ENCODE results near the gene DSC1. TPM values are rescaled to one million over a fixed set of nuclear protein-coding genes. Genes with fewer than 3 reads are reported as not detected.

DSC1 gene
- total RNA-seq, 1 donor from 2014 or later = 1.6 TPM

GRCh38 chr18:31098878-31099277, 63.8 kb downstream of the DSC1 start:
- Mint-ChIP-seq H3K27me3 (no peaks in the 10 kb centered on the region), H3K4me3 (peak overlapping the region; percentile 89)
- no peak for TF ChIP-seq CTCF (conservative IDR thresholded peaks at IDR 0.05)

GRCh38 chr18:31097666-31098065, 65.0 kb downstream of the DSC1 start:
- Mint-ChIP-seq H3K9me3 (peaks cover 4% of the 10 kb centered on the region), H3K4me3 (peak overlapping the region; percentile 4)

More at GRCh38 chr18:31098878-31099277, 63.8 kb downstream of the DSC1 start:
- Mint-ChIP-seq H3K27ac (peak overlapping the region; percentile 84), H3K9me3 (peaks cover 4% of the 10 kb centered on the region), H3K36me3 (peaks cover 26% of the 10 kb centered on the region), H3K4me1 (ENCODE audit: unreplicated experiment) (peaks cover 15% of the 10 kb centered on the region)
- DNase-seq (ENCODE audit: extremely low spot score, unreplicated experiment) = no peak

GRCh38 chr18:31093880-31094279, 68.8 kb downstream of the DSC1 start:
- H3K4me3 Mint-ChIP-seq = no peak overlapping the region
- TF ChIP-seq CTCF (conservative IDR thresholded peaks at IDR 0.05) = no peak
- H3K4me1 Mint-ChIP-seq (ENCODE audit: unreplicated experiment) = peaks cover 14% of the 10 kb centered on the region
- peaks cover 4% of the 10 kb centered on the region for H3K9me3 Mint-ChIP-seq
- peak overlapping the region; percentile 33 for H3K27ac Mint-ChIP-seq
- no peak for DNase-seq (ENCODE audit: extremely low spot score, unreplicated experiment)
- no peaks in the 10 kb centered on the region for H3K27me3 Mint-ChIP-seq
- peaks cover 34% of the 10 kb centered on the region for H3K36me3 Mint-ChIP-seq

More at GRCh38 chr18:31097666-31098065, 65.0 kb downstream of the DSC1 start:
- Mint-ChIP-seq H3K36me3 (peaks cover 31% of the 10 kb centered on the region), H3K27me3 (no peaks in the 10 kb centered on the region), H3K4me1 (ENCODE audit: unreplicated experiment) (peaks cover 15% of the 10 kb centered on the region), H3K27ac (no peak overlapping the region)
- no peak for DNase-seq (ENCODE audit: extremely low spot score, unreplicated experiment)
- TF ChIP-seq CTCF (conservative IDR thresholded peaks at IDR 0.05) = no peak

- DNase-seq (ENCODE audit: extremely low spot score, unreplicated experiment) = no peak
- no peak for TF ChIP-seq CTCF (conservative IDR thresholded peaks at IDR 0.05)
- Mint-ChIP-seq H3K27me3 (no peaks in the 10 kb centered on the region), H3K4me3 (no peak overlapping the region), H3K4me1 (ENCODE audit: unreplicated experiment) (peaks cover 11% of the 10 kb centered on the region), H3K9me3 (peaks cover 4% of the 10 kb centered on the region), H3K36me3 (peaks cover 31% of the 10 kb centered on the region), H3K27ac (no peak overlapping the region)
Measured at GRCh38 chr18:31093294-31093693, 69.4 kb downstream of the DSC1 start.

GRCh38 chr18:31091350-31091749, 71.3 kb downstream of the DSC1 start:
- Mint-ChIP-seq H3K27ac (peak overlapping the region; percentile 8), H3K9me3 (peaks cover 4% of the 10 kb centered on the region), H3K4me1 (ENCODE audit: unreplicated experiment) (peaks cover 11% of the 10 kb centered on the region), H3K36me3 (peaks cover 30% of the 10 kb centered on the region), H3K4me3 (no peak overlapping the region), H3K27me3 (no peaks in the 10 kb centered on the region)
- TF ChIP-seq CTCF (conservative IDR thresholded peaks at IDR 0.05) = no peak
- no peak for DNase-seq (ENCODE audit: extremely low spot score, unreplicated experiment)

GRCh38 chr18:31088532-31088931, 74.1 kb downstream of the DSC1 start:
- no peaks in the 10 kb centered on the region for H3K27me3 Mint-ChIP-seq
- H3K4me3 Mint-ChIP-seq = no peak overlapping the region
- H3K9me3 Mint-ChIP-seq = no peaks in the 10 kb centered on the region
- H3K36me3 Mint-ChIP-seq = peaks cover 27% of the 10 kb centered on the region
- no peak for TF ChIP-seq CTCF (conservative IDR thresholded peaks at IDR 0.05)
- H3K4me1 Mint-ChIP-seq (ENCODE audit: unreplicated experiment) = no peaks in the 10 kb centered on the region
- H3K27ac Mint-ChIP-seq = no peak overlapping the region
- DNase-seq (ENCODE audit: extremely low spot score, unreplicated experiment) = no peak
